Measurements from ENCODE around the gene MTHFD1. TPM values are rescaled to one million over a fixed set of nuclear protein-coding genes. Genes with fewer than 3 reads are reported as not detected.

Gene MTHFD1
- total RNA-seq, 2 experiments from 2014 or later = 231 to 238 TPM

GRCh38 chr14:64454671-64455070 is 66.5 kb downstream of the MTHFD1 start:
- H3K36me3 Mint-ChIP-seq (ENCODE audit: low read depth) = peaks cover 72% of the 10 kb centered on the region
- no peak overlapping the region for H3K4me3 Mint-ChIP-seq
- H3K9me3 Mint-ChIP-seq (ENCODE audit: insufficient read depth) = no peaks in the 10 kb centered on the region
- POLR2A ChIA-PET = no interaction called here
- CTCF ChIA-PET = no interaction called here
- H3K4me1 Mint-ChIP-seq (ENCODE audit: low read depth) = peaks cover 22% of the 10 kb centered on the region
- H3K27me3 Mint-ChIP-seq (ENCODE audit: low read depth) = no peaks in the 10 kb centered on the region
- no peak for ATAC-seq
- no peak overlapping the region for H3K27ac Mint-ChIP-seq
- DNase-seq = no peak

- Mint-ChIP-seq H3K4me1 (ENCODE audit: low read depth) (peaks cover 23% of the 10 kb centered on the region), H3K27me3 (ENCODE audit: low read depth) (no peaks in the 10 kb centered on the region), H3K27ac (peak overlapping the region; percentile 39), H3K9me3 (ENCODE audit: insufficient read depth) (no peaks in the 10 kb centered on the region), H3K36me3 (ENCODE audit: low read depth) (peaks cover 58% of the 10 kb centered on the region), H3K4me3 (no peak overlapping the region)
- ChIA-PET CTCF (interaction anchor here (0.6 to 1.2 kb wide), 4 partner anchors 13 to 51 kb away, joined by 3 to 4 read pairs (median 3); no protein-coding TSS in a partner anchor), POLR2A (interaction anchor here (1.0 to 1.5 kb wide), 2 partner anchors 46 to 72 kb away, joined by 3 to 4 read pairs; partner anchors contain the start of gene MTHFD1)
- DNase-seq = no peak
- no peak for ATAC-seq
These were observed 71.4 kb downstream of the MTHFD1 start for GRCh38 chr14:64459405-64460136.

- Mint-ChIP-seq H3K9me3 (ENCODE audit: insufficient read depth) (no peaks in the 10 kb centered on the region), H3K36me3 (ENCODE audit: low read depth) (peaks cover 47% of the 10 kb centered on the region), H3K4me1 (ENCODE audit: low read depth) (peaks cover 34% of the 10 kb centered on the region), H3K27ac (no peak overlapping the region), H3K4me3 (no peak overlapping the region), H3K27me3 (ENCODE audit: low read depth) (peaks cover 4% of the 10 kb centered on the region)
- DNase-seq = no peak
- ChIA-PET POLR2A (interaction anchor here (1.5 kb wide), 1 partner anchor 48 kb away, joined by 4 read pairs; no protein-coding TSS in a partner anchor), CTCF (interaction anchor here (4.4 kb wide), 1 partner anchor 12 kb away, joined by 24 read pairs; no protein-coding TSS in a partner anchor)
- no peak for ATAC-seq
These were observed 73.1 kb downstream of the MTHFD1 start for GRCh38 chr14:64461221-64461620.

GRCh38 chr14:64463195-64463594 is 75.0 kb downstream of the MTHFD1 start:
- peaks cover 46% of the 10 kb centered on the region for H3K4me1 Mint-ChIP-seq (ENCODE audit: low read depth)
- ChIA-PET POLR2A (no interaction called here), CTCF (interaction anchor here (0.6 to 4.4 kb wide), 6 partner anchors 14 to 118 kb away, joined by 3 to 24 read pairs (median 6); no protein-coding TSS in a partner anchor)
- peaks cover 34% of the 10 kb centered on the region for H3K36me3 Mint-ChIP-seq (ENCODE audit: low read depth)
- H3K27ac Mint-ChIP-seq = no peak overlapping the region
- H3K27me3 Mint-ChIP-seq (ENCODE audit: low read depth) = peaks cover 4% of the 10 kb centered on the region
- ATAC-seq (no peak), DNase-seq (no peak)
- no peaks in the 10 kb centered on the region for H3K9me3 Mint-ChIP-seq (ENCODE audit: insufficient read depth)
- no peak overlapping the region for H3K4me3 Mint-ChIP-seq

- peak overlapping the region; percentile 80 for H3K4me3 Mint-ChIP-seq
- POLR2A ChIA-PET = interaction anchor here (1.4 kb wide), 1 partner anchor 18 kb away, joined by 4 read pairs; no protein-coding TSS in a partner anchor
- peaks cover 28% of the 10 kb centered on the region for H3K36me3 Mint-ChIP-seq (ENCODE audit: low read depth)
- peaks cover 4% of the 10 kb centered on the region for H3K27me3 Mint-ChIP-seq (ENCODE audit: low read depth)
- H3K27ac Mint-ChIP-seq = no peak overlapping the region
- no peak for DNase-seq
- CTCF ChIA-PET = interaction anchor here (0.6 to 4.4 kb wide), 9 partner anchors 14 to 120 kb away, joined by 3 to 24 read pairs (median 5); no protein-coding TSS in a partner anchor
- peaks cover 51% of the 10 kb centered on the region for H3K4me1 Mint-ChIP-seq (ENCODE audit: low read depth)
- H3K9me3 Mint-ChIP-seq (ENCODE audit: insufficient read depth) = no peaks in the 10 kb centered on the region
- no peak for ATAC-seq
These were observed 75.7 kb downstream of the MTHFD1 start for GRCh38 chr14:64463873-64464272.

- Mint-ChIP-seq H3K4me3 (peak overlapping the region; percentile 80), H3K27me3 (ENCODE audit: low read depth) (peaks cover 4% of the 10 kb centered on the region), H3K36me3 (ENCODE audit: low read depth) (peaks cover 20% of the 10 kb centered on the region), H3K27ac (peak overlapping the region; percentile 71), H3K4me1 (ENCODE audit: low read depth) (peaks cover 43% of the 10 kb centered on the region), H3K9me3 (ENCODE audit: insufficient read depth) (no peaks in the 10 kb centered on the region)
- ChIA-PET CTCF (interaction anchor here (1.4 to 4.4 kb wide), 6 partner anchors 15 to 121 kb away, joined by 4 to 24 read pairs (median 6); no protein-coding TSS in a partner anchor), POLR2A (interaction anchor here (0.6 to 1.4 kb wide), 2 partner anchors 19 to 21 kb away, joined by 4 read pairs; no protein-coding TSS in a partner anchor)
- no peak for ATAC-seq
- no peak for DNase-seq
These were observed 76.5 kb downstream of the MTHFD1 start for GRCh38 chr14:64464651-64465050.

- POLR2A ChIA-PET = interaction anchor here (0.8 to 1.9 kb wide), 5 partner anchors 17 to 78 kb away, joined by 3 to 7 read pairs (median 6); partner anchors contain the start of genes MTHFD1 and ZBTB1
These were observed 77.2 kb downstream of the MTHFD1 start, which contains the start of gene AKAP5 for GRCh38 chr14:64465191-64465822. Gene AKAP5 (plus strand): TSS chr14:64465499. CDS start chr14:64468395, 2,896 bp downstream.

GRCh38 chr14:64465831-64466554 is 77.8 kb downstream of the MTHFD1 start:
- Mint-ChIP-seq H3K4me1 (ENCODE audit: low read depth) (peaks cover 40% of the 10 kb centered on the region), H3K4me3 (peak overlapping the region; percentile 79)
- CTCF ChIA-PET = interaction anchor here (0.9 to 3.7 kb wide), 15 partner anchors 9 to 170 kb away, joined by 3 to 27 read pairs (median 3); partner anchors contain the start of gene ZBTB25

More at GRCh38 chr14:64465191-64465822, 77.2 kb downstream of the MTHFD1 start, which contains the start of gene AKAP5:
- H3K9me3 Mint-ChIP-seq (ENCODE audit: insufficient read depth) = no peaks in the 10 kb centered on the region
- peaks cover 4% of the 10 kb centered on the region for H3K27me3 Mint-ChIP-seq (ENCODE audit: low read depth)
- peak within 1 kb of the TSS; percentile 71 for H3K27ac Mint-ChIP-seq
- peak; percentile 92 for ATAC-seq
- peaks cover 13% of the 10 kb centered on the region for H3K36me3 Mint-ChIP-seq (ENCODE audit: low read depth)
- CTCF ChIA-PET = interaction anchor here (1.0 to 3.7 kb wide), 10 partner anchors 12 to 122 kb away, joined by 3 to 27 read pairs (median 7); partner anchors contain the start of gene ZBTB25
- peak; percentile 71 for DNase-seq
- peaks cover 40% of the 10 kb centered on the region for H3K4me1 Mint-ChIP-seq (ENCODE audit: low read depth)
- H3K4me3 Mint-ChIP-seq = peak within 1 kb of the TSS; percentile 80

GRCh38 chr14:64467101-64467500 is 78.9 kb downstream of the MTHFD1 start:
- H3K9me3 Mint-ChIP-seq (ENCODE audit: insufficient read depth) = no peaks in the 10 kb centered on the region
- H3K27me3 Mint-ChIP-seq (ENCODE audit: low read depth) = peaks cover 4% of the 10 kb centered on the region
- peaks cover 40% of the 10 kb centered on the region for H3K4me1 Mint-ChIP-seq (ENCODE audit: low read depth)
- DNase-seq (no peak), ATAC-seq (no peak)
- ChIA-PET CTCF (interaction anchor here (1.3 to 3.7 kb wide), 8 partner anchors 11 to 124 kb away, joined by 3 to 27 read pairs (median 10); no protein-coding TSS in a partner anchor), POLR2A (interaction anchor here (0.6 to 1.9 kb wide), 2 partner anchors 34 to 39 kb away, joined by 3 to 6 read pairs; no protein-coding TSS in a partner anchor)
- H3K4me3 Mint-ChIP-seq = no peak overlapping the region
- H3K36me3 Mint-ChIP-seq (ENCODE audit: low read depth) = peaks cover 9% of the 10 kb centered on the region
- H3K27ac Mint-ChIP-seq = no peak overlapping the region

More at GRCh38 chr14:64465831-64466554, 77.8 kb downstream of the MTHFD1 start:
- peaks cover 12% of the 10 kb centered on the region for H3K36me3 Mint-ChIP-seq (ENCODE audit: low read depth)
- no peaks in the 10 kb centered on the region for H3K9me3 Mint-ChIP-seq (ENCODE audit: insufficient read depth)
- peak overlapping the region; percentile 35 for H3K27ac Mint-ChIP-seq
- ATAC-seq (peak; percentile 2), DNase-seq (no peak)
- peaks cover 4% of the 10 kb centered on the region for H3K27me3 Mint-ChIP-seq (ENCODE audit: low read depth)
- POLR2A ChIA-PET = interaction anchor here (0.8 to 1.9 kb wide), 5 partner anchors 18 to 78 kb away, joined by 3 to 7 read pairs (median 6); partner anchors contain the start of genes MTHFD1 and ZBTB1

- ATAC-seq (no peak), DNase-seq (no peak)
- Mint-ChIP-seq H3K27me3 (ENCODE audit: low read depth) (peaks cover 4% of the 10 kb centered on the region), H3K36me3 (ENCODE audit: low read depth) (peaks cover 7% of the 10 kb centered on the region), H3K27ac (no peak overlapping the region), H3K4me3 (no peak overlapping the region), H3K4me1 (ENCODE audit: low read depth) (peaks cover 40% of the 10 kb centered on the region), H3K9me3 (ENCODE audit: insufficient read depth) (no peaks in the 10 kb centered on the region)
- ChIA-PET POLR2A (no interaction called here), CTCF (interaction anchor here (1.2 to 3.7 kb wide), 7 partner anchors 10 to 124 kb away, joined by 3 to 27 read pairs (median 8); no protein-coding TSS in a partner anchor)
These were observed 79.4 kb downstream of the MTHFD1 start for GRCh38 chr14:64467566-64467965.
